Activated T-cell treated with anti-CD3 and anti-CD28 coated beads for 1 hour (primary cell): ENCODE data around the gene SGMS2.

Experiments
- DNase-seq: peaks from one replicate; pipeline ENCODE4 v3.0.0-alpha.2; 2020; ENCODE audit warnings: low read depth

SGMS2 gene

GRCh38 chr4:107828315-107829090, 3.8 kb downstream of the SGMS2 start:
- no peak for DNase-seq

- no peak for DNase-seq
Measured at GRCh38 chr4:107831140-107831539, 6.4 kb downstream of the SGMS2 start.

GRCh38 chr4:107832275-107832807, 7.6 kb downstream of the SGMS2 start:
- DNase-seq: no peak

- DNase-seq: no peak
Measured at GRCh38 chr4:107834241-107834794, 9.6 kb downstream of the SGMS2 start.

GRCh38 chr4:107835406-107835805, 10.7 kb downstream of the SGMS2 start:
- no peak for DNase-seq

- no peak for DNase-seq
Measured at GRCh38 chr4:107837317-107837716, 12.6 kb downstream of the SGMS2 start.

- no peak for DNase-seq
Measured at GRCh38 chr4:107837776-107838618, 13.3 kb downstream of the SGMS2 start.

- no peak for DNase-seq
Measured at GRCh38 chr4:107838861-107839565, 14.3 kb downstream of the SGMS2 start.

- no peak for DNase-seq
Measured at GRCh38 chr4:107843391-107843790, 18.7 kb downstream of the SGMS2 start.

- no peak for DNase-seq
Measured at GRCh38 chr4:107845681-107846080, 20.9 kb downstream of the SGMS2 start.

GRCh38 chr4:107850438-107850837, 25.7 kb downstream of the SGMS2 start:
- DNase-seq: no peak

- DNase-seq: no peak
Measured at GRCh38 chr4:107853444-107854355, 29.0 kb downstream of the SGMS2 start.

- DNase-seq: no peak
Measured at GRCh38 chr4:107854356-107855022, 29.8 kb downstream of the SGMS2 start.

- no peak for DNase-seq
Measured at GRCh38 chr4:107855723-107856122, 31.0 kb downstream of the SGMS2 start.

- DNase-seq: no peak
Measured at GRCh38 chr4:107856901-107857300, 32.2 kb downstream of the SGMS2 start.

GRCh38 chr4:107857741-107858140, 33.0 kb downstream of the SGMS2 start:
- no peak for DNase-seq

- no peak for DNase-seq
Measured at GRCh38 chr4:107858158-107858742, 33.5 kb downstream of the SGMS2 start.

- no peak for DNase-seq
Measured at GRCh38 chr4:107862658-107863057, 37.9 kb downstream of the SGMS2 start.

GRCh38 chr4:107863416-107863815, 38.7 kb downstream of the SGMS2 start:
- no peak for DNase-seq

GRCh38 chr4:107863850-107864371, 39.2 kb downstream of the SGMS2 start:
- no peak for DNase-seq
